HEK293 (cell line): ENCODE measurements around the gene ZBTB14.

Source experiments
- CTCF ChIP-seq: fragments of 450-650 bp; formaldehyde crosslinking; IDR thresholded peaks from 2 replicates; pipeline ENCODE4 v1.5.1; 2016; ENCODE audit warnings: missing biosample characterization, missing genetic modification characterization
- MYNN ChIP-seq: fragments of 450-650 bp; formaldehyde crosslinking; IDR thresholded peaks from 2 replicates; pipeline ENCODE4 v1.5.1; 2016; ENCODE audit warnings: missing biosample characterization, missing genetic modification characterization, borderline replicate concordance
- PRDM1 ChIP-seq: fragments of 450-650 bp; formaldehyde crosslinking; IDR thresholded peaks from 2 replicates; pipeline ENCODE4; 2016; ENCODE audit warnings: missing biosample characterization, missing genetic modification characterization
- ZBTB7A ChIP-seq: fragments of 450-650 bp; formaldehyde crosslinking; IDR thresholded peaks from 2 replicates; pipeline ENCODE4 v1.5.1; 2016; ENCODE audit warnings: low read depth, missing biosample characterization, missing genetic modification characterization
- TF ChIP-seq, protein P1 (sequence below): fragments of 450-650 bp; formaldehyde crosslinking; IDR thresholded peaks from 2 replicates; pipeline ENCODE4 v1.5.1; 2016; ENCODE audit warnings: missing biosample characterization, missing genetic modification characterization

DNA sequence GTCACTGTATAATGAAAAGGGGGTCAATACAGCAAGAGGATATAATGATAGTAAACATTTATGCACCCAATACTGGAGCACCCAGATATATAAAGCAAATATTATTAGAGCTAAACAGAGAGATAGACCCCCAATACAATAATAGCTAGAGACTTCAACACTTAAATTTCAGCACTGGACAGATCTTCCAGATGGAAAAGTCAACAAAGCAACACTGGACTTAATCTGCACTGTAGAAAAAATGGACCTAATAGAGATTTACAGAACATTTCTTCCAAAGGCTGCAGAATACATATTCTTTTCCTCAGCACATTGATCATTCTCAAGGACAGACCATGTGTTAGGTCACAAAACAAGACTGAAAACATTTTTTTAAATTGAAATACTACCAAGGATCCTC lies 26.7 kb downstream of the ZBTB14 start:
- TF ChIP-seq CTCF (tag by site-specific recombination) (no peak), ZBTB7A (no peak), MYNN (tag by site-specific recombination) (no peak), PRDM1 (tag by site-specific recombination) (no peak)
- TF ChIP-seq, protein P1, sequence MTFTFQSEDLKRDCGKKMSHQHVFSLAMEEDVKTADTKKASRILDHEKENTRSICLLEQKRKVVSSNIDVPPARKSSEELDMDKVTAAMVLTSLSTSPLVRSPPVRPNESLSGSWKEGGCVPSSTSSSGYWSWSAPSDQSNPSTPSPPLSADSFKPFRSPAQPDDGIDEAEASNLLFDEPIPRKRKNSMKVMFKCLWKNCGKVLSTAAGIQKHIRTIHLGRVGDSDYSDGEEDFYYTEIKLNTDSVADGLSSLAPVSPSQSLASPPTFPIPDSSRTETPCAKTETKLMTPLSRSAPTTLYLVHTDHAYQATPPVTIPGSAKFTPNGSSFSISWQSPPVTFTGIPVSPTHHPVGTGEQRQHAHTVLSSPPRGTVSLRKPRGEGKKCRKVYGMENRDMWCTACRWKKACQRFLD (tag by site-specific recombination) = no peak
